A673 (cell line): ENCODE data around the gene FBP2. TPM values are rescaled to one million over a fixed set of nuclear protein-coding genes. Genes with fewer than 3 reads are reported as not detected.

Experiments used
- BruUV-seq: library from RNA; stranded (reverse); fragments of 400-500 nt; replicated peaks from 2 replicates; lab custom pipeline; 2021; lab: Mats Ljungman, UMichigan
- CTCF ChIA-PET: fragments of 300-600 bp; sonication (Branson Sonifier 250); formaldehyde crosslinking; loops from one replicate; lab custom pipeline; 2022; ENCODE audit warnings: antibody characterized with exemption; lab: Charles Lee
- POLR2A ChIA-PET: fragments of 300-600 bp; sonication (Branson Sonifier 250); formaldehyde crosslinking; loops from one replicate; lab custom pipeline; 2022; ENCODE audit warnings: antibody characterized with exemption; ENCODE audit not compliant: low non-redundant PET; lab: Charles Lee
- DNase-seq: peaks from one replicate; pipeline ENCODE4 v3.0.0-alpha.2; 2015; ENCODE audit warnings: low spot score
- H3K27ac ChIP-seq: fragments of 200-600 bp; sonication (generic); 2 replicates; pipeline ENCODE4 v1.5.1; 2016; ENCODE audit warnings: mixed run types, low read depth, mild to moderate bottlenecking, mixed read lengths, antibody characterized with exemption, low read length; ENCODE audit not compliant: poor library complexity, severe bottlenecking
- H3K27me3 ChIP-seq: fragments of 200-600 bp; sonication (generic); replicated peaks from 2 replicates; pipeline ENCODE4 v1.6.1; 2017; ENCODE audit warnings: mixed run types, low read depth, mild to moderate bottlenecking, mixed read lengths, antibody characterized with exemption, low read length; ENCODE audit not compliant: insufficient read depth, poor library complexity
- H3K36me3 ChIP-seq: fragments of 200-600 bp; sonication (generic); 2 replicates; pipeline ENCODE4 v1.6.1; 2016; ENCODE audit warnings: mixed run types, mild to moderate bottlenecking, mixed read lengths, antibody characterized with exemption, low read length; ENCODE audit not compliant: insufficient read depth, poor library complexity, severe bottlenecking
- H3K4me1 ChIP-seq: fragments of 200-600 bp; sonication (generic); 2 replicates; pipeline ENCODE4 v1.6.1; 2017; ENCODE audit warnings: mixed run types, mild to moderate bottlenecking, mixed read lengths, antibody characterized with exemption, low read length; ENCODE audit not compliant: insufficient read depth, poor library complexity, severe bottlenecking
- H3K4me3 ChIP-seq: fragments of 200-600 bp; sonication (generic); 2 replicates; pipeline ENCODE4 v1.5.1; 2016; ENCODE audit warnings: low read depth, mixed run types, mild to moderate bottlenecking, mixed read lengths, low read length; ENCODE audit not compliant: poor library complexity, severe bottlenecking
- H3K9me3 ChIP-seq: fragments of 200-600 bp; sonication (generic); 2 replicates; pipeline ENCODE4 v1.6.1; 2016; ENCODE audit warnings: mixed run types, low read depth, mild to moderate bottlenecking, mixed read lengths, antibody characterized with exemption, low read length; ENCODE audit not compliant: poor library complexity, severe bottlenecking
- EZH2 ChIP-seq: fragments of 200-600 bp; sonication (generic); IDR thresholded peaks from 2 replicates; pipeline ENCODE4 v1.6.1; 2017; ENCODE audit warnings: borderline replicate concordance, low read depth, mild to moderate bottlenecking, mixed read lengths, antibody characterized with exemption, low read length; ENCODE audit not compliant: poor library complexity, severe bottlenecking
- intact Hi-C: fragments of 100-400 bp; cut with micrococcal nuclease; formaldehyde crosslinking; loops from one replicate; pipeline ENCODE4 v1.10.0; 2022; ENCODE audit not compliant: unreplicated experiment
- total RNA-seq: library from RNA; stranded (reverse); gene quantifications from 2 replicates; pipeline ENCODE4 v1.2.3, GENCODE V29; 2021
- TF ChIP-seq, protein P1 (sequence below): fragments of 300-800, 200-600 bp; sonication (generic); conservative IDR thresholded peaks from 2 replicates; pipeline ENCODE4 v1.5.1; 2017; ENCODE audit warnings: low read depth, mild to moderate bottlenecking, antibody characterized with exemption, low read length, moderate library complexity, mixed read lengths

FBP2 gene
- total RNA-seq, 1 experiment from 2014 or later: 0.21 TPM

- DNase-seq: peak; percentile 68
- H3K27ac ChIP-seq: no peak overlapping the region
- POLR2A ChIA-PET: no interaction called here
- H3K27me3 ChIP-seq: no peaks in the 10 kb centered on the region
- H3K4me1 ChIP-seq: no peaks in the 10 kb centered on the region
- TF ChIP-seq EZH2: no peak
- TF ChIP-seq, protein P1, sequence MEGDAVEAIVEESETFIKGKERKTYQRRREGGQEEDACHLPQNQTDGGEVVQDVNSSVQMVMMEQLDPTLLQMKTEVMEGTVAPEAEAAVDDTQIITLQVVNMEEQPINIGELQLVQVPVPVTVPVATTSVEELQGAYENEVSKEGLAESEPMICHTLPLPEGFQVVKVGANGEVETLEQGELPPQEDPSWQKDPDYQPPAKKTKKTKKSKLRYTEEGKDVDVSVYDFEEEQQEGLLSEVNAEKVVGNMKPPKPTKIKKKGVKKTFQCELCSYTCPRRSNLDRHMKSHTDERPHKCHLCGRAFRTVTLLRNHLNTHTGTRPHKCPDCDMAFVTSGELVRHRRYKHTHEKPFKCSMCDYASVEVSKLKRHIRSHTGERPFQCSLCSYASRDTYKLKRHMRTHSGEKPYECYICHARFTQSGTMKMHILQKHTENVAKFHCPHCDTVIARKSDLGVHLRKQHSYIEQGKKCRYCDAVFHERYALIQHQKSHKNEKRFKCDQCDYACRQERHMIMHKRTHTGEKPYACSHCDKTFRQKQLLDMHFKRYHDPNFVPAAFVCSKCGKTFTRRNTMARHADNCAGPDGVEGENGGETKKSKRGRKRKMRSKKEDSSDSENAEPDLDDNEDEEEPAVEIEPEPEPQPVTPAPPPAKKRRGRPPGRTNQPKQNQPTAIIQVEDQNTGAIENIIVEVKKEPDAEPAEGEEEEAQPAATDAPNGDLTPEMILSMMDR: peak; percentile 67
- CTCF ChIA-PET: interaction anchor here (1.2 kb wide), 1 partner anchor 69 kb away, joined by 3 read pairs; the partner anchor contains the start of gene PCAT7
- H3K4me3 ChIP-seq: no peak overlapping the region
- BruUV-seq: no TSS peak
- intact Hi-C loops: no loop called here
- H3K36me3 ChIP-seq: no peaks in the 10 kb centered on the region
- no peaks in the 10 kb centered on the region for H3K9me3 ChIP-seq
These were observed 29.6 kb upstream of the FBP2 start for GRCh38 chr9:94623253-94623652.

- TF ChIP-seq EZH2: no peak
- TF ChIP-seq, protein P1: no peak
- CTCF ChIA-PET: no interaction called here
- POLR2A ChIA-PET: no interaction called here
These were observed 28.6 kb upstream of the FBP2 start for GRCh38 chr9:94622087-94622800.

DNA sequence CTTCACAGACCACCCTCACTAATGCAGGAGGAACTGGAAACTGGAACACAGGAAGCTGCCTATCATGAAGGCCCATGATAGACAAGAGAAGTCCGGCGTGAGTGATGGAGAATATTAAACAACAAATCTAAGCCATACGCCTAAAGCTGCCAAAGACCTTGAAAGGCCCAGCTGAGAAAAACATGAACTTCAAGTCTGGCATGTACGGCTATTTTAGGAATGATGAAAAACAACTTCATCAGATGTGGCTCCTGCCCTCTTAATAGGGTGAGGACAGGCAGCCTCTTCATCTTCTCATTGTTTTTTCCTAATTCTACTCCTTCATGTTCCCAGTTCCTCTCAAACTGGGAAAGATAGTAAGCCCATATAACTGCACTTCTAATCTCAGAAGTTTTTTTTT, 25.4 kb upstream of the FBP2 start:
- Histone ChIP-seq H3K36me3 (no peaks in the 10 kb centered on the region), H3K4me3 (no peak overlapping the region), H3K27ac (no peak overlapping the region), H3K4me1 (no peaks in the 10 kb centered on the region), H3K27me3 (no peaks in the 10 kb centered on the region), H3K9me3 (no peaks in the 10 kb centered on the region)
- no peak for DNase-seq
- TF ChIP-seq EZH2: no peak
- TF ChIP-seq, protein P1: no peak
- POLR2A ChIA-PET: no interaction called here
- BruUV-seq: no TSS peak
- intact Hi-C loops: no loop called here
- CTCF ChIA-PET: no interaction called here

More at GRCh38 chr9:94622087-94622800, 28.6 kb upstream of the FBP2 start:
- Histone ChIP-seq H3K27ac (no peak overlapping the region), H3K27me3 (no peaks in the 10 kb centered on the region), H3K36me3 (no peaks in the 10 kb centered on the region), H3K4me1 (no peaks in the 10 kb centered on the region), H3K9me3 (no peaks in the 10 kb centered on the region), H3K4me3 (no peak overlapping the region)
- BruUV-seq: no TSS peak
- intact Hi-C loops: no loop called here
- DNase-seq: no peak
